ENCODE data around the gene ZNF675.
A peak's percentile ranks its signal among the peaks of the same experiment; 100 is the strongest.
"Not testable (repeated sequence)": the region's sequence is repeated elsewhere in the genome, so short reads cannot be mapped to it uniquely, and the experiment has no call there.

The ZNF675 gene

DNA sequence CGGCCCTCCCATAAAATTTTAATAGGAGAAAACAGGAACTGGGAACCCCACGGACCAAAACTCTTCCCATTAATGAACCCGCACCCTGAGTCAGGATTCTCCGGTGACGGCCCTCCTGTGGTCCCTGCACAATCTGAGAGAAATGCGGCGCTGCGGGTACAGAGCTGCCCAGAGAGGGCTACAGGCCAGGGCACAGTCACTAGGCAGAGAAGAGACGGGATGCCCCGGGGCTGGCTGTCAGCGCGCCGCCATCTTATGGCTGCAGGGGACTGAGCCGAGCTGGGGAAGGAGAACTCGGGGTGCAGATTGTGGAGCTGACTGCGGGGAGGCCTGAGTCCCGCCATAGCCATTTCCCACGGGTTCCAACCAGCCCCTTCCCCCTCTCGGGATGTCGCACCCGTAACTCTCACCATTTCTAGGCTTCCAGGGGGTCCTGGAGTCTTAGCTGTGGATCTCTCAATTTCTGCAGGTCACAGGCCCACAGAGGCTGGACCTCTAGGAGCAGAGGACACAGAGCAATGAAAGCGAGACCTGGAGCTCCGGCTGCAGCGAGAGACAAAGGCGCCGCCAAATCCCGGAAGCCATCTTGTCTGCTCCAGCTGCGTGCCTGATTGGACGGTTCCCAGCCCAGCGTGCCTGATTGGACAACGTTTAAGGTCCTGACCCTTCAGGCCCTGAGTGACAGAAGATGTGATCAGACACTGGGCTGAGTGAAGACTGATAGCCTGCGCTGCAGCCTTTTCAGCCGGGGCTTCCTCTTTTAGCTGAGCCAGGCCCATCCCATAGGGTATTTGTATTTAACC is at the start of gene ZNF675:
Gene ZNF675 (minus strand): TSS at position 592 of the 803 bp plus-strand sequence. CDS start 179 bp downstream, at position 413.
- DNase-seq: peak; percentile 85 to 88

DNA sequence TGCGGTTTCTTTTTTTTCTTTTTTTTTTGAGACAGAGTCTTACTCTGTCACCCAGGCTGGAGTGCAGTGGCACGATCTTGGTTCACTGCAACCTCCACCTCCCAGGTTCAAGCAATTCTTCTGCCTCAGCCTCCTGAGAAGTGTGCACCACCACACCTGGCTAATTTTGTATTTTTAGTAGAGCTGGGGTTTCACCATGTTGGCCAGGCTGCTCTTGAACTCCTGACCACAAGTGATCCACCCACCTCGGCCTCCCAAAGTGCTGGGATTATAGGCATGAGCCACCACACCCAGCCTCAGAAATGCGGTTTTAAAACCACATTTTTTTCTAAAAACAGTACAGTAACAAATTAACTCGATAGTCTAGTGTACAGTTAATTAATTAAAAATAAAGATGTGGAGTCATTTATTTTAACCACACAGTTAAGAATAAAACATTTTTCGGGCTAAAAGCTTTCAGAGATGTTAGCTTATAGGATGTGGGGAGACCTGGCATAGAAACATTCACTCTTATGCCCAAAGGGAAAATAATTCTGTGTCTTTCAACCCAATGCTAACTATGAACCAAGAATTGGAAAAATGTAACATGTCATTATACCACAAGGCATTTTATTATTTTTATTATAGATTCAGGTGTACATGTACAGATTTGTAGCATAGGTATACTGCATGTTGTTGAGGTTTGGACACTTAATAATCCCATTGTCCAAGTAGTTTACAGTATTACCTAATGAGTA is 43.9 kb upstream of the ZNF675 start:
- DNase-seq: not testable (repeated sequence)

GRCh38 chr19:23724161-23724560 is 37.1 kb upstream of the ZNF675 start:
- not testable (repeated sequence) for DNase-seq

DNA sequence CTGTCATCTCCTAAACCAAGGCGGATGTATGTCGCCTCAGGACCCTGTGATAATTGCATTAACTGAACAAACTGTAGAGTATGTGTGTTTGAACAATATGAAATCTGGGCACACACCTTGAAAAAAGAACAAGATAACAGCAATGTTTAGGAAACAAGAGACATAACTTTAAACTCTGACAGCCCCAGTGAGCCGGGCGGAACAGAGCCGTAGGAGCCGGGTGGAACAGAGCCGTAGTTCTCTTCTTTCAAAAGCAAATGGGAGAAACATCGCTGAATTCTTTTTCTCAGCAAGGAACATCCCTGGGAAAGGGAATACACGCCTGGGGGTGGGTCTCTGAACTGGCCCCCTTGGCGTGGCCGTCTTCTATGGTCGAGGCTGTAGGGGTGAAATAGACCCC is 31.8 kb upstream of the ZNF675 start:
- DNase-seq: no peak

DNA sequence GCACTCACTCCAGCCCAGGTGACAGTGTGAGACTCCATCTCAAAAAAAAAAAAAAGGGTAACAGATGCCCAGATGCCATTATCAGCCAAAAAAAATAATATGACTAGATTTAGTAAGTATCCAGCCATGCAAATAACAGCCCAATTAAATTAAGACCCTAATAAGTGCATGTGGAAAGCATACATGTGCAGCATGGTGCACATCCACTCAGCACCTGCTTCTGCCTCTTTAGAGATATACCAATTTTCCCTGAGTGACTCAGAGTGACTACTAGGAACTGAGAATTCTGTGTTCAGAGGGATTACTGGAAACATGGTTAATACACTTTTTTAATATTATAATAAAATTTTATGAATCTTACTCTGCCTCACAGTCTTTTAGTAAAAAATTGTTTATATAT is 29.8 kb upstream of the ZNF675 start:
- no peak for DNase-seq

- DNase-seq: no peak
These were observed 22.3 kb upstream of the ZNF675 start for GRCh38 chr19:23709347-23709746.

DNA sequence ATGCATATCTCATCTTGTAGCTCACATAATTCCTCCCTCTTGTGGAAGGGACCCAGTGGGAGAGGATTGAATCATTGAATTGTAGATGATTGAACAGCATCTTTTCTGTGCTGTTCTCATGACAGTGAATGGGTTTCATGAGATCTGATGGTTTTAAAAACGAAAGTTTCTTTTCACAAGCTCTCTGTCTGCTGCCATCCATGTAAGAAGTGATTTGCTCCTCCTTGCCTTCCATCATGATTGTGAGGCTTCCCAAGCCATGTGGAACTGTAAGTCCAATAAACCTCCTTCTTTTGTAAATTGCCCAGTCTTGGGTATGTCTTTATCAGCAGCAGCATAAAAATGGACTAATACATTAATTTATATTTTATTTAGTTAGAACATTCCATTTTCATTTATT is 19.6 kb upstream of the ZNF675 start:
- no peak for DNase-seq

- DNase-seq: no peak
These were observed 12.5 kb upstream of the ZNF675 start for GRCh38 chr19:23699521-23699860.

GRCh38 chr19:23698711-23699520 is 11.9 kb upstream of the ZNF675 start:
- DNase-seq: no peak

DNA sequence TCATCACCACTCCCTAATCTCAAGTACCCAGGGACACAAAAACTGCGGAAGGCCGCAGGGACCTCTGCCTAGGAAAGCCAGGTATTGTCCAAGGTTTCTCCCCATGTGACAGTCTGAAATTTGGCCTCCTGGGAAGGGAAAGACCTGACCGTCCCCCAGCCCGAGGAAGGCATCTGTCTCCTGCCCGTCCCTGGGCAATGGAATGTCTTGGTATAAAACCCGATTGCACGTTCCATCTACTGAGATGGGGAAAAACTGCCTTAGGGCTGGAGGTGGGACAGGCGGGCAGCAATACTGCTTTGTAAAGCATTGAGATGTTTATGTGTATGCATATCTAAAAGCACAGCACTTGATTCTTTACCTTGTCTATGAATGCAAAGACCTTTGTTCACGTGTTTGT is 5.9 kb upstream of the ZNF675 start:
- not testable (repeated sequence) for DNase-seq

DNA sequence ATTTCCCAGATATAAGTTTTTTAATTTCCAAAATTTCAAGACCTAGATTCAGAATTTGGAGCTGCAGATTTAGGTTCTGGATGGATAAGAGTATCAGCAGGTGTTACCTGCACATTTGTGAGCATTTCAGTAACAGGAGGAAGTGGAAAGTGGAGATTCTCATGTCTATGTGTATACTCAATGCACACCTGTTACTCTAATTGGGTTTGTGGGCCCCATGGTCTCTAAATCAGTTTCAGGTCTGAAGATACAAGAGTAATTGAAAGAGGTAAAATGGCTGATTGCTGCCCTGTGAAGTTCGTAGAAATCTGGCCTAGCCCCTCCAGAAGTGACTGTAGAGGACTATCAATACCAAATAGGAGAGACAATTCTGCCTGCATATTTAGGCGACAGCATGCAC is 13.9 kb downstream of the ZNF675 start:
- DNase-seq: no peak

DNA sequence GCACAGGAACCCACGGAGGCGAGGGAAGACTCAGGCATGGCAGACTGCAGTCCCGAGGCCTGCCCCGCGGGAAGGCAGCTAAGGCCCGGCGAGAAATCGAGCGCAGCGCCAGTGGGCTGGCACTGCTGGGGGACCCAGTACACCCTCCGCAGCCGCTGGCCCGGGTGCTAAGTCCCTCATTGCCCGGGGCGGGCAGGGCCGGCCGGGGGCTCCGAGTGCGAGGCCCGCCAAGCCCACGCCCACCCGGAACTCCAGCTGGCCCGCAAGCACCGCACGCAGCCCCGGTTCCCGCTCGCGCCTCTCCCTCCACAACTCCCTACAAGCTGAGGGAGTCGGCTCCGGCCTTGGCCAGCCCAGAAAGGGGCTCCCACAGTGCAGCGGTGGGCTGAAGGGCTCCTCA is 18.4 kb downstream of the ZNF675 start:
- DNase-seq: not testable (repeated sequence)

DNA sequence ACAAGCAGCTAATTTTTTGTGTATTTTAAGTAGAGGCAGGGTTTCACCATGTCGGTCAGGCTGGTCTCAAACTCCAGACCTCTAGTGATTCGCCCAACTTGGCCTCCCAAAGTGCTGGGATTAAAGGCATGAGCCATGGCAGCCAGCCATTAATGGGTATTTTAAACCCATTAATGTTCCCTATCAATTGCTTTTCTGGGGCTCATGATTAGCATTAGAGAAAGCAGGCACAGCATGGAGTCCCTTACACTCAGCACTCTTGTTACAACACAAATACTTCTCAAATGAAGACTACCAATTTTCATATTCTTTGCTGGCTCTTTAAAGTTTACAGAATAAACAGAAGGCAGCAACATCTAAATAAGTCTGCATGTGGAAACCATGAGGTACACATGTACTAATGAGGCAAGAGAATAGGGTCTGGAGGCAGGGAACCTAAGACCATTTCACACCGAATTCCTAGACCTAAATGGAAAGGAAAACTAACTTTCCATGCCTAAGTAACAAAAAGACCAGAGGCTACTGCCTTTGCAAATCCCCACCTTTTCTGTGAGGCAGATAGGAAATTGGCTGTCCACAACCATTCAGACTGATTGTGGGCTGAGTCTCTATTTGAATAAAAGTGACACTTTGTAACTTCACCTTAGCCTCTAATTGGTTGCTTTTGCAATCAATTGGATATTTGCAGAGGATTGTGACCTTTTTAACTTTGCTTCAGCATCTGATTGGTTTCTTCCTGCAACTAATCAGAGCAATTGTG is 21.2 kb downstream of the ZNF675 start:
- DNase-seq: no peak

- not testable (repeated sequence) for DNase-seq
These were observed 37.2 kb downstream of the ZNF675 start for GRCh38 chr19:23649817-23650216.
